Loucy (cell line): Measurements from ENCODE around the gene POMT1.

Experiments
- CTCF ChIP-seq: fragments of 200-600 bp; sonication (generic); conservative IDR thresholded peaks from 2 replicates; pipeline ENCODE4 v1.5.1; 2014; ENCODE audit warnings: mild to moderate bottlenecking, antibody characterized with exemption, low read length
- EZH2phosphoT487 ChIP-seq: fragments of 200-600 bp; IDR thresholded peaks from 2 replicates; pipeline ENCODE4 v1.6.1; 2018; ENCODE audit warnings: antibody characterized with exemption, mild to moderate bottlenecking, moderate library complexity, borderline replicate concordance

GRCh38 chr9:131485206-131485605, 17.5 kb upstream of the POMT1 start:
- TF ChIP-seq CTCF (no peak), EZH2phosphoT487 (no peak)
